Esophagus muscularis mucosa (tissue), 3 donors: ENCODE results near the gene ZMIZ1.

ENCODE experiments used
- EP300 ChIP-seq: sonication (generic); formaldehyde crosslinking; IDR thresholded peaks from one replicate; pipeline ENCODE4 v1.6.1; 2017; ENCODE audit warnings: antibody characterized with exemption
- POLR2A ChIP-seq: fragments of 450-650 bp; IDR thresholded peaks from one replicate; pipeline ENCODE4 v1.6.1; 2017; ENCODE audit warnings: antibody characterized with exemption, moderate library complexity, mild to moderate bottlenecking, low read depth
- POLR2AphosphoS5 ChIP-seq, 2 donors: sonication (generic); formaldehyde crosslinking; IDR thresholded peaks; one replicate each; pipeline ENCODE4 v1.6.1; 2017; ENCODE audit warnings: antibody characterized with exemption in 2 of 2

GRCh38 chr10:79206300-79207095 is 137.7 kb downstream of the ZMIZ1 start:
- no peak for TF ChIP-seq EP300
- TF ChIP-seq POLR2AphosphoS5 (IDR thresholded peaks at IDR 0.05): no peak
- TF ChIP-seq POLR2A: no peak
